Tibial nerve (tissue), 4 donors: ENCODE measurements around the gene SOX30. TPM values are rescaled to one million over a fixed set of nuclear protein-coding genes. Genes with fewer than 3 reads are reported as not detected.

Source experiments
- DNase-seq, 2 donors: peaks; one replicate each; pipeline ENCODE4 v3.0.0-alpha.2; 2019; ENCODE audit warnings: low spot score in 2 of 2
- H3K27ac ChIP-seq, 4 donors: fragments of 200-600 bp; sonication (generic) in 3 of 4; one replicate each; pipeline ENCODE4 v1.5.1; 2017 to 2019; ENCODE audit warnings: mild to moderate bottlenecking in 1 of 4
- H3K27me3 ChIP-seq, 2 donors: fragments of 200-600 bp; sonication (generic) in 1 of 2; one replicate each; pipeline versions ENCODE4 v1.5.1 to v1.6.0; 2017 to 2019
- H3K36me3 ChIP-seq, 3 donors: fragments of 200-600 bp; sonication (generic); one replicate each; pipeline ENCODE4 v1.5.1; 2018 to 2019
- H3K4me1 ChIP-seq, 4 donors: fragments of 200-600 bp; sonication (generic) in 3 of 4; one replicate each; pipeline ENCODE4 v1.5.1; 2017 to 2019
- H3K4me3 ChIP-seq, 4 donors: fragments of 200-600 bp; sonication (generic) in 3 of 4; one replicate each; pipeline ENCODE4 v1.5.1; 2017 to 2019; ENCODE audit warnings: mild to moderate bottlenecking in 1 of 4, moderate library complexity in 1 of 4
- H3K9me3 ChIP-seq, 4 donors: fragments of 200-600 bp; sonication (generic) in 3 of 4; one replicate each; pipeline ENCODE4 v1.5.1; 2017 to 2019
- EP300 ChIP-seq, 2 donors: sonication (generic); formaldehyde crosslinking; IDR thresholded peaks; one replicate each; pipeline ENCODE4 v1.6.1; 2017; ENCODE audit warnings: antibody characterized with exemption in 2 of 2, mild to moderate bottlenecking in 1 of 2
- POLR2A ChIP-seq, 2 donors: fragments of 450-650 bp; IDR thresholded peaks; one replicate each; pipeline ENCODE4 v1.6.1; 2017; ENCODE audit warnings: antibody characterized with exemption in 2 of 2, mild to moderate bottlenecking in 2 of 2, moderate library complexity in 2 of 2
- WGBS, 2 donors: methylation state at CpG; one replicate each; pipeline ENCODE4 v1.1.5; 2018; 5-methylcytosine and 5-hydroxymethylcytosine counted together
- small RNA-seq: library from RNA; depleted of rRNA; stranded (forward); fragments of <200 nt; gene quantifications from one replicate; pipeline ENCODE3, GENCODE V24; 2016
- total RNA-seq, 4 donors: library from RNA; depleted of rRNA; stranded (reverse); fragments of >200 nt; gene quantifications; one replicate each; pipeline ENCODE4 v1.1.0, GENCODE V29; 2016
- TF ChIP-seq, protein P1 (sequence below), 5 experiments: fragments of 200-600 bp in 3 of 5; fragments of 450-650 bp in 2 of 5; sonication (generic) in 3 of 5; IDR thresholded peaks; one replicate each; pipeline ENCODE4 v1.5.1; 2016 to 2019; ENCODE audit warnings: antibody characterized with exemption in 5 of 5, mild to moderate bottlenecking in 3 of 5, moderate library complexity in 2 of 5

Gene SOX30
- total RNA-seq, 4 donors from 2014 or later: 0.20 TPM; not detected in 3

DNA sequence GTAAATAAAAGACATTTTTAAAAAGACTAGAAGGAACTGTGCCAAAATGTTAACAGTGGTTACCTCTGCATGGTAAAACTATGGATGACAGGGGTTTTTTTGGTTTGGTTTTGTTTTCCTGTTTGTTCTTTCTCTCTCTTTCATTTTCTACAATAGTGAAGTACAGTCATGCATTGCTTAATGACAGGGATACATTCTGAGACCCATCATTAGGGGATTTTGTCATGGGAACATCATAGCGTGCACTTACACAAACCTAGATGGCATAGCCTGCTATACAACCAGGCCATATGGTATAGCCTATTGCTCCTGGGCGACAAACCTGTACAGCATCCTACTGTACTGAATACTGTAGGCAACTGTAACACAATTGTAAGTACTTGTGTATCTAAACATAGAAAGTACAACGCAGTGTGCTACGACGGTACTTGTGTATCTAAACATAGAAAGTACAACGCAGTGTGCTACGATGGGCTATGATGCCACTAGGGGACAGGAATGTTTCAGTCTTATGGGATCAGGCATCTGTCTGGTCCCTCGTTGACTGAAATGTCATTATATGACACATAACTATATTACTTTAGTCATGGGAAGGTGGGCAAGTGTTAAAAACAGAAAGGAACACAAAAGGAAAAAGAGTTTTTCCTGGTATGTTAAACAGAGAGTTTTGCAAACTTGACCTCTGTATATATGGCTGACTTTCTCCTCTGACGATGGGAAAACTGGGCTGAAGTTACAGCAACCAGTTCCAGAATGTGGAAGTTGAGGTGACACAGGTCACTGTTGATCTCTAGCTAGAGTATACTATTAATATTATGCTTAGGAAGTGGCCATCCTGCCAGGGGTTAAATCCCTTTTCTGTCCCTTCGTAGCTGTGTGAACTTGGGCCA, 69.3 kb downstream of the SOX30 start:
- H3K9me3 ChIP-seq: no peaks in the 10 kb centered on the region
- H3K4me1 ChIP-seq: no peaks in the 10 kb centered on the region
- DNase-seq: no peak
- H3K27ac ChIP-seq: no peak overlapping the region
- H3K27me3 ChIP-seq: no peaks in the 10 kb centered on the region
- no peaks in the 10 kb centered on the region for H3K36me3 ChIP-seq
- H3K4me3 ChIP-seq: no peak overlapping the region
- TF ChIP-seq POLR2A (IDR thresholded peaks at IDR 0.05): no peak
- TF ChIP-seq, protein P1, sequence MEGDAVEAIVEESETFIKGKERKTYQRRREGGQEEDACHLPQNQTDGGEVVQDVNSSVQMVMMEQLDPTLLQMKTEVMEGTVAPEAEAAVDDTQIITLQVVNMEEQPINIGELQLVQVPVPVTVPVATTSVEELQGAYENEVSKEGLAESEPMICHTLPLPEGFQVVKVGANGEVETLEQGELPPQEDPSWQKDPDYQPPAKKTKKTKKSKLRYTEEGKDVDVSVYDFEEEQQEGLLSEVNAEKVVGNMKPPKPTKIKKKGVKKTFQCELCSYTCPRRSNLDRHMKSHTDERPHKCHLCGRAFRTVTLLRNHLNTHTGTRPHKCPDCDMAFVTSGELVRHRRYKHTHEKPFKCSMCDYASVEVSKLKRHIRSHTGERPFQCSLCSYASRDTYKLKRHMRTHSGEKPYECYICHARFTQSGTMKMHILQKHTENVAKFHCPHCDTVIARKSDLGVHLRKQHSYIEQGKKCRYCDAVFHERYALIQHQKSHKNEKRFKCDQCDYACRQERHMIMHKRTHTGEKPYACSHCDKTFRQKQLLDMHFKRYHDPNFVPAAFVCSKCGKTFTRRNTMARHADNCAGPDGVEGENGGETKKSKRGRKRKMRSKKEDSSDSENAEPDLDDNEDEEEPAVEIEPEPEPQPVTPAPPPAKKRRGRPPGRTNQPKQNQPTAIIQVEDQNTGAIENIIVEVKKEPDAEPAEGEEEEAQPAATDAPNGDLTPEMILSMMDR (IDR thresholded peaks at IDR 0.05): no peak
- TF ChIP-seq EP300 (IDR thresholded peaks at IDR 0.05): no peak
- 69 to 70% methylated on average over 10 of the region's 10 CpGs for WGBS, 2 donors

DNA sequence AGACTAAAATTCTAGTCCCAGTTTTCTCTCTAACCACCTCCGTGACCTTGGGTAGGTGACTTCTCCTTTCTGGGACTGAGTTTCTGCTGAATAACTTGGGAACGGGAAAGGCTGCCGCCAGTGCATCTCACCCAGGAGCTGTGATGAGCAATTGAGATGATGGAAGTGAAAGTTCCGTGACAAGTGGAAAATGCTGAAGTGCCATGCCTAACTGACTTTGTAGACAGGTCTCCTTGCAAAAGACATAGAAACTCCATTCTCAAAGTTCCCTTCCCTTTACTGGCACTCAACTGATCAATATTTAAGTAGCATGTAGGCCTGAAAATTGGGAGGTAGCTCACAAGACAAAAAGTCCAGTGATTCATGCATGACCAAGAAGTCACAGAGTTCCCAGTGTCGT, 70.3 kb downstream of the SOX30 start:
- TF ChIP-seq POLR2A (IDR thresholded peaks at IDR 0.05) (no peak), EP300 (IDR thresholded peaks at IDR 0.05) (no peak)
- TF ChIP-seq, protein P1 (IDR thresholded peaks at IDR 0.05): no peak
- Histone ChIP-seq H3K36me3 (no peaks in the 10 kb centered on the region), H3K27ac (no peak overlapping the region), H3K4me3 (no peak overlapping the region), H3K9me3 (no peaks in the 10 kb centered on the region), H3K4me1 (no peaks in the 10 kb centered on the region), H3K27me3 (no peaks in the 10 kb centered on the region)
- no peak for DNase-seq
- WGBS, 2 donors: 84 to 88% methylated on average over 5 of the region's 5 CpGs

DNA sequence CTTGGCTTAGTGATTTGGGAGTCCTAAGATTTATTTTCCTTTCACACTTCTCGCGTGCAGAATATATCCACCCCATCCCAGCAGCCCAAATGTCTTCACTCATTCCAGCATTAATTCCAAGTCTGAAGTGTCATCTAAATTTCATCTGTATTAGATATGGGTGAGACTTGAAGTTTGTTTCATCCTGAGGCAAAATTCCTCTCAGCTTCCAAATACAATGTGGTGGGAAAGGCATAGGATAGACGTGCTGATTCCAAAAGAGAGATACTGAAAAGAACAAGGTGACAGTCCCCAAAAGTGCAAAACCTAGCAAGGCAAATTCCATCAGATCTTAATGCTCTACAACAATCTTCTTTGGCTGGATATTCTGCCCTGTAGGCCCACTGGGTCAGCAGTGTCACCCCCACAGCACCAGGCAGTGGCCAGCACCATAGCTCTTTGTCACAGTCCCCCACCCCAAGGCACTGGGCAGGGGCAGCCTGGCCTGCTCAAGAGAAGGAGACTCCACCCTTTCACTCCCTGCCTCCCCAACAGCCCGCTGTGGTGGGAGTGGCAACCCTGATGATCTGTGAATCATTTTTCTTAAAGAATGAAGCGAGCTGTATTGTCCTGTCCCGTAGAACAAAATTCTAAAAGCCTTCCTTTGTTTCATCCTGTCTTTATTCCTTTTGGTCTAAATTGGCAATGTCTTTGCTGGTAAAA, 74.0 kb downstream of the SOX30 start:
- Histone ChIP-seq H3K36me3 (no peaks in the 10 kb centered on the region), H3K4me3 (no peak overlapping the region), H3K27ac (no peak overlapping the region), H3K4me1 (peaks cover 0 to 20% (median 11%) of the 10 kb centered on the region in 4 donors), H3K9me3 (no peaks in the 10 kb centered on the region), H3K27me3 (peaks cover 0 to 7% of the 10 kb centered on the region in 2 donors)
- TF ChIP-seq, protein P1 (IDR thresholded peaks at IDR 0.05): no peak
- TF ChIP-seq POLR2A (IDR thresholded peaks at IDR 0.05) (no peak), EP300 (IDR thresholded peaks at IDR 0.05) (no peak)
- WGBS, 2 donors: 51 to 56% methylated on average over 6 of the region's 6 CpGs
- no peak for DNase-seq

DNA sequence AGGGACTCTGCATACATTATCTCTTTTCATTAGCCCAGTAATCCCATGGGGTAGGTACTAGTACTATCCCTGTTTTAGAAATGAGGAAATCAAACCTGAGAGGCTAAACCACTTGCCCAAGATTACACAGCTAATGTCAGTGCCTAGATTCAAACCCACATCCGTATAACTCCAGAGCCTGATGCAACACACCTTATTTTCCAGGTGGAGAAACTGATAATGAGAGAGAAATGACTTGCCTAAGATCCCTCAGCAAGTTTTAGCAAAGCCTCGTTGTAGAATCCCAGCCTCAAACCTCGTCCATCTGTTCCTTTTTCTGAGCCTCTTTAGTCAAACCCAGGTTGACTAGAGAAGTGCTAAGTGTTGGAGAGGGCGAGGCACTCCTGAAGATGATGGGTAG, 75.6 kb downstream of the SOX30 start:
- TF ChIP-seq, protein P1 (IDR thresholded peaks at IDR 0.05): no peak
- TF ChIP-seq POLR2A (IDR thresholded peaks at IDR 0.05) (no peak), EP300 (IDR thresholded peaks at IDR 0.05) (no peak)
- H3K27ac ChIP-seq: no peak overlapping the region
- H3K9me3 ChIP-seq: no peaks in the 10 kb centered on the region
- 82 to 88% methylated on average over 4 of the region's 4 CpGs for WGBS, 2 donors
- no peak overlapping the region for H3K4me3 ChIP-seq
- H3K36me3 ChIP-seq: no peaks in the 10 kb centered on the region
- DNase-seq: no peak
- peaks cover 0 to 7% of the 10 kb centered on the region in 2 donors for H3K27me3 ChIP-seq
- H3K4me1 ChIP-seq: peaks cover 0 to 34% (median 12%) of the 10 kb centered on the region in 4 donors

Small RNA genes within 50 kb of the gene (small RNA-seq; reads per million reads assigned to genes)
- gene RNU6-390P: not detected

Other genes starting within 250 kb of the SOX30 start
- gene NIPAL4, start 192.2 kb downstream of the SOX30 start, total RNA-seq: 1 to 10 TPM in 2 of 4 donors, under 1 TPM in 1, not detected in 1; 0.84 to 5.7 (median 2.4) TPM
- gene ADAM19, start 76.7 kb downstream of the SOX30 start, total RNA-seq: 10 to 100 TPM in 2 of 4 donors, 1 to 10 TPM in 2; 7.2 to 13.2 (median 9.5) TPM
- not detected for gene C5orf52, start 19.1 kb upstream of the SOX30 start, total RNA-seq
- 10 to 100 TPM in 2 of 4 donors, 1 to 10 TPM in 2; 4.9 to 11.5 (median 9.2) TPM for gene THG1L, start 79.0 kb upstream of the SOX30 start, total RNA-seq
- 1 to 10 TPM; 2.1 to 4.2 (median 3.6) TPM for gene LSM11, start 91.3 kb upstream of the SOX30 start, total RNA-seq
- gene CLINT1, start 206.7 kb upstream of the SOX30 start, total RNA-seq: 10 to 100 TPM; 48.3 to 84.6 (median 61.7) TPM